A204.1 (cell line): ENCODE measurements around the gene SLC8A1.

ENCODE experiments used
- FAIRE-seq: peaks from 2 replicates; lab custom pipeline; 2012; peaks lifted over from hg19 to GRCh38; lab: Jason Lieb, UNC

The SLC8A1 gene

DNA sequence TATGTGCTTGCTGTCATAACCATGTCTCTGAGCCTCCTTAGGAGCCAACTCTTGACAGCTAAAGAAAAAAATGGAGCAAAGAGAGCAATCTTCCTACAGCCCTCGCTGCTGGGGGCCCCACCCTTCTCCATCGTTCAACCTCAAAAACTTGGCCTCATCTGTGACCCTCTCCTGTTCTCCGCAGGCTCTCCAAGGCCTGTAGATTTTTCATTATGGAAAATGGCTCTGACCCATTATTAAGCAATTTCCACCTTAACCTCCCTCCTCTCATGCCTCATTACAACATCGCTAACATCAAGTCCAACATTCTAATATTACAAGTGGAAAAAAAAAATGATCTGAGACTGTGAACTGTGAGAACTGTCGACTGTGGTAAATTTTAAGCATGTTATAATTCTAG lies 98.7 kb downstream of the SLC8A1 start:
- FAIRE-seq, result no peak

DNA sequence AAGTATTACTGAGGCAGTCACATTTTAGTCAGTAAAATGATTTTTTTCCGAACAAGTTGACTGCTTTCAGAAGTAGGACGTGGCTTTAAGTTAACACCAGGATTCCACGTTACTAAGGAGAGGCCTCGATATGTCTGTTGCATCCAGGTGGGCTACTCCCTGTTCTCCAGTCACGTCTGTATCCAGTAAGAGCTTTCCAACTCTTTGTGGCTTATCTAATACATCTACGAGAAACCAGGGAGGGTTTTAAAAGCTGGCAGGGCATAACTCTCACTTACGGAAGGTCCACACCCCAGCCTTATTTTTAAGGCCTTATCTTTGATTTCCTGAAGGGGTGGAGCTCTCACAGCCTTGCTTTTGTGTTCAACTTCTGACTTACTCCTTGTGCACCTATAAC lies 99.2 kb downstream of the SLC8A1 start:
- no peak for FAIRE-seq

DNA sequence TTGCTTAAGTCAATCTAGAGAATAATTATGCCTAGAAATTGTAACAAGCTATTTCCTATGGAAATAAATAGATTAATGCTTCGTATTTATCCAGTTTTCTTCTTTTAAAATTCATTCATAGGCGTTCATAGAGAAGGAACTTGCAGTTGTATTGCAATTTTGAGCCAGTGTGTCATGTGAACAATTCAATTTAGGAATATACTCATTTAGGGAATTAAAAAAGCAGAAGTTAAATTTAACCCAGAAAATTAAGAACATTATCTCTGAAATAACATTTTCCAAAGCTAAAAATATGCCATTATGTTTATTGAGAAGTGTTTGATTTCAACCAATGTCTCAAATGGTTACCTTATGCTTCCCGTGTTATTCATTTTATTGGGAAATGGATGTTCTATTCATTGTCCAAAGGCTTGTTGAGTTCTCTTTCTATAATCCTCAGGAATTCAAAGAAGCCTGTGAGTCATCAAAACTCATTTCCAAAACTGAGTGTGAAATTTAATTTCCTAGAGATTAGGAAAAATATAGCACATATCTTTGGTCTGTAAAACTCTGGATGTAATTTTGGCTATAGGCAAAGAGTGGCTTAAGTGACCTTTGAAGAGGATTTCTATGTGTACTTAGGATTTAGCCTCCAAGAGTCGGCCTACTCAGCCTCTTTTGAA lies 99.7 kb downstream of the SLC8A1 start:
- no peak for FAIRE-seq

DNA sequence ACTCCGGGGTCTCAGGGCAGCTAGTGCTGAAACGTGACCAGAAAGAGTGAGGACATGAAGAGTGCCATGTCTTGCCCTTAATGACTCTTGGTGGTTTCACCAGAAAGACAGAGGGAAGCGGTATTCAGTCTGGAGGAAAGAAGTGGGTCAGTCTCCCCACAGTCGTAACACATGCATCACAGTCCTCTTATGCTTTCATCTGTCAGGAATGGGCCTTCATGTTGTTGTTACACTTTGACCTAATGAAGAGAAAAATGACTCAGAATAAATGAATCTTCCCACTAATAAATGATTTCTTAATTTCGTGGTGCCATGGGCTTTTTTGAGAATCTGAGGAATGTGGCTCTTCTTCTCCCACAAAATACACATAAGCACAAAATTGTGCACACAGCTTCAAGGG lies 103.2 kb downstream of the SLC8A1 start:
- FAIRE-seq, result no peak

DNA sequence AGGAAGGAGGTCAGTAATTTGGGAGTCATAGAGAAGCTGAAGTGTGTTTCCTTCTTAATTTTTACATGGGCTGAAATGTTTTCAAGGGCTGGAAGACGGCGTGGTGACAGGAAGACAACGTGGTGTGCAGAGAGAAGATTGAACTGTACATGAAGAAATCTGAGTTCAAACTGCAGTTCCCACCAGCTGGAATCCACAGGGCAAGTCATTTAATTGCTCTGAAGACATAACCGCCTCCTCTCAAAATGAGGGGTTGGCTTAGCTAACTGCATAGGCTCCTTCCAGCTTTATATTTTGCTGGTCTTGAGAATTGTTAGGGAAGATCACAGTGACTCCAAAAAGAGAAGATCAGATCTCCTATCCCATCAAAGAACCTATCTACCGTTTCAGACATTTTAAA lies 103.9 kb downstream of the SLC8A1 start:
- FAIRE-seq, result no peak

DNA sequence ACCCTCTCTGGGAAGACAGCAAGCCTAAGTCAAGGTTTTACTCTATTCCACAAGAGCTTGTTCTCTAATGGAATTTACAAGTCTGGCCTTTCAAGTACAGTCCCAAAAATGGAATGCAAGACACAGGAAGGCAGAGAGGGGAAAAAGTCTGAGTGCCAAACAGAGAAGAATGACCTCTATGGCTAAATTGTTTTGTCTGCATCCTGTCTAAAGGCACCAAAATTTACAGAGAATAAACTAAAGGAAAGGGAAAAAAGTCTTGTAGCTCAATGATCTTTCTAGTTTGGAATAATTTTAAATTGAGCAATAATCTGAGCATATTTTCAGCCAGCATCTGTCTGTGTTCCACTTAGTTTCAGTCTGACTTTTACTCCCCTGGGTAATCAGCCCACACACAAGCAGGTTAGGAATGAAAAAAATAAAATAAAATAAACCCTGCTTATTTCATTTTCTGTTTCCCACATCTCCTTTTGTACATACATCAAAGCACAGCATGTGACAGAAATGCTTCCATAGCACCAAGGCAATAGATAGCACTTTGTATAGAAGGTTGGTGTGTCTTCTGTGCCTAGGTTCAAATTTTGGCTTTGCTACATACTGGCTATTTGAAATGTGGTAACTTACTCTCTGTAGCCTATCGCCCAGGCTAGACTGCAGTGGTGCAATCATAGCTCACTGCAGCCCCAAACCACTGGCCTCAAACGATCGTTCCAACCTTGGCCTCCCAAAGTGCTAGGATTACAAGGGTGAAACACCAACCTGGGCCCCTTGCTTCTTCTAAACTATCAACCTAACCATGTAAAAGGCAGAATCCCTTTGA lies 105.1 kb downstream of the SLC8A1 start:
- FAIRE-seq, result no peak

DNA sequence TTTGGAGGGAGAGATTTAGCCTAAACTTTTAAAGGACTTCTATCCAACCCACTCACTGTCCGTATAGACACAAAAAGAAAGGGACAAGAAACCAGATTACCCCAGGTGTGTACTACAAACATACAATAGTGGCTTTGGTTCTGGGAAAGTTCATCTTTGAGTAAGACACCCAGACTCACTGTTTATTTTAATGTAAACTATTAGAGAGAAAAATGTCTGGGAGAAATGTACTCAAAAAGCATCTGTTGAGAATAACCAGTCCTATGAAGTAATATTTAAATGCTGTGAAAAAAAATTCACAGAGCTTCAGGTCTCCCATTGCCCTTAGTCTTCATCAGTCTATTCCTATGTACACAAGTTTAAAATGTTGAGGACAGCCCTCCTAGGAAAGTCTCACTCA lies 107.5 kb downstream of the SLC8A1 start:
- FAIRE-seq, result no peak

DNA sequence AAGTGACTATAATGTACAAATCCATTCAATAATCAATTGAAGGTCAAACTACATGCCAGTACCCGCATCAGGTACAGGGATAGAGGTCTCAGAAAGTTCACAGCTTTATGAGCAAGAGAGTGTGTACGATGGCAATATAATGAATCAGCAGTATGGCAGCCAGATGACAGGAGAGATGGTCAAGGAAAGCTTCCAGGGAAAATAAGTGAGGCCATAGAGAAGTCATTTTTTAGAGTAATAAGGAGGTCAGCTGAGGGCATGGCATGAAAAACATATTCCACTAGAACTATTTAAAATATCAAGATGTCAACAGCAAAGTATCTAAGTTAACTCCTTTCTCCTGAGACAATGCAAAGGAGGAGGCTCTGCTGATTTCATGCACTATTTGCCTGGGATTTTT lies 108.0 kb downstream of the SLC8A1 start:
- no peak for FAIRE-seq

DNA sequence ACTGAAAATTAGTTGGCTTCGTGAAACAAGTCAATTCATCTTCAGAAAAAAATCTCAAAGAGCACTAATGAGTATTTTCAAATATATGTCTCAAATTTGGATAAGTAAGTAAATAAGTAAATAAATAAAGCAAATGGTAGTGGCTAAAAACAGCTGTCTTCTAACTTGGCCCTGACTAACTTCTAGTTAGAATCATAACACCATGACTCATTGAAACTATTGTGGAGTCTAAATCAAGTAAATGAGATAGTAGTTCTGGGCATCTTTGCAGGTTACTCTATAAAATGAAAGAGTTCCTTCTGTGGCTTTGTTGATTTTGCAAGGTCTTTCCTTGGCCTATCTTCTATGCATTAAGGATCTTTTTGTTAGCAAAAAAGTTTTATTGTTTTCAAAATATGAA lies 110.7 kb downstream of the SLC8A1 start:
- no peak for FAIRE-seq

DNA sequence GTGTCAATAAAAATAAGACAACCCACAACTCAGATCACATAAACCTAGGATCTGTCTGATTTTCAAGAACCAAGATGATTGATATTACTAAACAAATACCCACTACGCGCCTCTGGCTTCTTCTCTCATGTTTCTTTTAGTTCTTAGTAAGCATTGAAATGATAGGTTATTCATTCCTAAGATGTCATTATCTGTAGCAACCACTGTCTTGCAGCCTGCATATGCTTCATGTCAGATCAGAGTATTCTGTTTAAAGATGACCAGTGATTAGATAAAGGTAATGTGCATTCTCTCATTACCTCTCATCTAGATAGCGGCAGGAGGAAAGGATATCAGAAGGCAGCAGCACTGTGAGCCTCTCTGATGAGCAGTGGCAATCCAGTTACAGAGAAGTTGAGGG lies 112.9 kb downstream of the SLC8A1 start:
- FAIRE-seq, result no peak

DNA sequence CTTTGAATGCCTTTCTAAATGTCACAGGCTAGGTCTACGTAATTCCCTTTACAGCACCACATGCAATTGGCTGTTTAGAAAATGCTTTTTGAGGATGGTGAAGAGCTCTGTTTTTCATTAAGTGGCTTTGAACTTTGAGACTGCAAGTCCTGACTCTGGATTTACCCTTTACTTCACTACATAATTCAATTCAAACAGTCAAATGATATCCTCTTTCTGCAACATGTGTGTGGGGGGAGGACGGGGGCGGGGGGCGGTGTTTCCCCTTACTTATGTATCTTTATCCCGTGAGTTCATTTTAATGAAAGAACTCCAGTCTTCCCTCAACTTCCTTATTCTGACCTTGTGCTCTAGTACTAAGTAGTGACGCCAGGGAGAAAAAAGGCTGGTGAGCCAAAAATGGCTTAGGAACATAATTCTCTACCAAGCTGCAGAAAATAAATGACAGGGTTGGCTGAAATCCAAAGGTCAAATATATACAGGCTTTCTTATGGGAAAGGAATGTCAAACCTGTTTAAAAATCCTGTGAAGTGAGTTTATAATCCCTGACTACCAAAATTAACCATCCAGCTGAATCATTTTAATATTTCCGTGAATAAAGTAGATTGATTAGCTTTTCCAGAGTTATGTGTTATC lies 119.6 kb downstream of the SLC8A1 start:
- no peak for FAIRE-seq

DNA sequence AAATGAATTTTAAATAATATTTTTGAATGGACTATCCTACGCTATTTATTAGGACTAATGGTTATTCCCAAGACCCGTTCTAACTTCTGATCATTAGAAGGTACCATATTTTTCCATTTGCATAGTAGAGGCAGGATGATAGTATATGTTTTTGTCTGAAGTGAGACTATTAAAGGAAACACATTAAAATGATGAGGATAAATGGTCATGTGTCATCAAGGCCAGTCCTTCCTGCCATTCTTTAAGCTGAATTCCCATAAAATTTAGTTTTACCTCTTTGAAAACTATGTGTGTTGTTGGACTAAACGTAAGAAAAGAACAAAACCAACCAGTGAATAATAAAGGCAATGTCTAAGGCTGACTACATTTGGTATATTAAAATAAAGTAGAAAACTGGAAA lies 121.8 kb downstream of the SLC8A1 start:
- FAIRE-seq, result no peak

DNA sequence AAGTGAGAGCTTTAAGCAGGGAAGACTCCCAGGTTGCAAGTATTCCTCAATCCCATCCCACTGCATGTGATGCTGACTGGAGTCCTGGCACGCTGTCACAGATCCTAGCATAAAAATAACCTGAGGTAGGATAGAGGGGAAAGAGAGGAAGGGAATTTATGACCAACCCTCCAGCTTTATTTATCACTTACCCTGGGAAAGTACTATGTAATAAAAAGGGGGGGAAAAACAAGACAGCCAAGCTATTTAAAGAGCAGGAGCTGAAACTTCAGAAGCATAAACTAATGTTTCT lies 122.2 kb downstream of the SLC8A1 start:
- no peak for FAIRE-seq

DNA sequence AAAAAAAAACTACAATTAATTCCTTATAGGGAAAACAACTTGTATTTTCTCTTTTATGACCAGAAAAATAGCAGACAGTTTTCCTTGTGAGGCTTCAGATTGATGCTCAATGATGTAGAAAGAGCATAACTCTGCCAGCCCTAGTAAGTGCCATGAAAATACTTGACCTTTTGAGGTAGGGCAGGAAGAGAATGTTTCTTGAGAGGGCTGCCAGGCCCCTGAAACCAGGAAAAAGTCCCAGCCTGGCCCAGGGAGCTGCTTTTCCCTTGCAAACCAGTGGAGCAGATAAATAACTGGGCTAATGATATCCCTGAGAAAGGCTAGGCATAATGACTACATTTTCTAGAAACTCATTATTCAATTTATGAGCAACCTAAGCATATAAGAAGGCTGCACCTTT lies 126.8 kb downstream of the SLC8A1 start:
- no peak for FAIRE-seq

DNA sequence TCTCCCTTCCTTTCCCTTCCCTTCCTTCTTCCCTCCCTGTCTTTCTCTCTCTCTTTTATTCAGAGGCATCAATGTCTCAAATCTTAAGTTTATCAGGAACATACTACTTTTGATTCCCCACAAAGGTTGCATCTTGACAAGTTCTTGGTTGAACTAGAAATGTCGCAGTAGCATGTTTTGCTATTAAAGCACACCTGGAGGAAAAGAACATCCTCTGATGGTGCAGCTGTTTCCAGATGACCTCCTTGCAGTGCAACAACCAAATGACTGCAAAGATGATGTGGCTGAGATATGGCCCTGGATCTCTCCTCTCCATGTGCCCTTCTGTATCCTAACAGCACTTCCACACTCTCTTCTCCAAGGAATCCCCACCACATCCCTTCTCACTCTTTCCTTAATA lies 127.2 kb downstream of the SLC8A1 start:
- FAIRE-seq, result no peak

DNA sequence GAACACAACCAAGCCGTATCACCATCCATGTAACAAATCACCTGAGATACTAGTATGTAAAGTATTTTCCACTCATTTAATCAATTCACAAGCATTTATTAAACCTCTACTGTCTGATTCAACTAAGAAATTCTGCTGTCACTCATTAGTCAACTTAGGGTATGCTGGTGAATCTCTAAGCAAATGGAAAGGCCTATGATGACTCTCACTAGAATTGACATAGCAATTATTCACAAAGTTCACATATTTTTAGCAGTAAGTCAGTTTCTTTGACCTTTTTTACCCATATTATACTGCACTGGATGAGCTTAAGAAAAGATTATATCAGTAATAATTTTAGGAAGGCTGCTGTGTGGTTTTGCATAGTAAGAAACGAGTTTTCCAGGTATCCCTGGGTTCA lies 130.1 kb downstream of the SLC8A1 start:
- no peak for FAIRE-seq

DNA sequence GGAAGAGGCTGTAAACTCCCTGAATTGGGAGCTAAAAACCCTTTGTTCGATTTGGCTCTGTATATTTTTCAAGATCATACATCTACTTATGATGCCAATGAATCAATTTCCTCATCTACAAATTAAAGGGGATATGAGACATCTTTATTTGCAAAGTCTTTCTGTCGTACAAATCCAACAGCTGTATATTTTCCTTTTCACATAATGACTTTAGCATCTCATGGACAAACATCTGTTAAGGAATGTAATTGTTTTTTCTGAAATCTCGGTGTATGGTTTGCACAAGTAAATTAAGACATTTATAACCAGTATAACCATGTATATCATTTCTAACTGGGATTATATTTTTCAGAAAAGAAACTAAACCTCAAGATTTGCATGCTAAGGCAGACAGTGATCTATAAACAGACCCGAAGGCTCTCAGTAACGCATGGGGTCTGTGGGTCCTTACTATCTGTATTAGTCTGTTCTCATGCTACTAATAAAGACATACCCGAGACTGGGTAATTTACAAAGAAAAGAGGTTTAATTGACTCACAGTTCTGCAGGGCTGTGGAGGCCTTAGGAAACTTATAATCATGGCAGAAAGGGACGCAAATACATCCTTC lies 130.8 kb downstream of the SLC8A1 start:
- FAIRE-seq, result no peak

DNA sequence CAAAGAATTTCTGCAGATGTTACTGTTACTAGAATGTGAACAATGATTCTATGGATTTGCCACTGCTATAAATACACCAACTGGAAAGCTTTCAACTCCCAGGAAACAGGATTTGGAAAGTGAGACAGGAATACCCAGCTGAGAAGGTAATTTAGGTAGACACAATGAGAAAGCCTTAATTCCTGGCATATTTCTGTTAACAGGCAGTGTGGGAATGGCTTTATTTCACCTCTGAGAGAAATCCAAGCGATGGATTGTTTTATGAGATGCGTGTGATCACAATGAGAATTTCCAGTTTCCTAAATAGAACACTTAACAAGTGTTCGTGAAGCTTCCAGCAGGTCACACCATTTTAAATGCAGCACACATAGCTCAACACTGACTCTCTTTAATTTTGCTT lies 133.0 kb downstream of the SLC8A1 start:
- no peak for FAIRE-seq

DNA sequence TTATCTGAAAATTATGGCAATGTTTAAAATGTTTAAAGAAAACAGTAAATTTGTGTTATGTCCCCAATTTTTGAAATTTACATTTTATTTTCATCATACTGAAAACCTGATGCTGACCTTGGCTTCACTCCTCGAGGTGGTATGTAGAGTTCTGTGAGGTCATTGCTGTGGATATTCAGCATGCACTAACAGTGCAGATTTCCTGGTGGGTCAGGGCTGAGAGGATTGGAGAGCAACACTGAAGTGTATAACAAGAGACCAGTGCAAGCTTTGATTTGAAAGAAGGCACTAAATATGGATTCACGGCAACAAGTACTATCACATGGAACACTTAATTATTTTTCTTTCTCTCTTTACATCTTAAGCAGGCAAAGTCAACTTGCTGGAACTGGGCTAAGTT lies 134.1 kb downstream of the SLC8A1 start:
- FAIRE-seq, result no peak

DNA sequence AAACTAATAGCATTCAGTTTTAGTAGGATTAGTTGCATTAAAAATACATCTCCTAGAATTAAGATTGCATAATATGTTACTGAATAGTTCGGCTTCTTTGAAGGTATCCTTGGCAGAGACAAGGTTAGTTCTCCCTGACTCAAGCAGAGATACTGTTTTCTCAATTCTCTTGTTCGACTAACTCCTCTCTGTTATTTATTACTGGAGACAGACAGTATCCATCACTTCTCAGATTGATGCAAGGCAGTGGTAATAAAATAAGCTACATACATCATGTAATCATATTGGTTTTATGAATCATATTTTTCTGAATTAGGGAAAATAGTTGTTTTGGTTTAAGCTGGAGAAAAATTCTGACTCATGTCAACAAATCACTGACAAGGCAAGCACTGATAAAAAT lies 134.8 kb downstream of the SLC8A1 start:
- no peak for FAIRE-seq

DNA sequence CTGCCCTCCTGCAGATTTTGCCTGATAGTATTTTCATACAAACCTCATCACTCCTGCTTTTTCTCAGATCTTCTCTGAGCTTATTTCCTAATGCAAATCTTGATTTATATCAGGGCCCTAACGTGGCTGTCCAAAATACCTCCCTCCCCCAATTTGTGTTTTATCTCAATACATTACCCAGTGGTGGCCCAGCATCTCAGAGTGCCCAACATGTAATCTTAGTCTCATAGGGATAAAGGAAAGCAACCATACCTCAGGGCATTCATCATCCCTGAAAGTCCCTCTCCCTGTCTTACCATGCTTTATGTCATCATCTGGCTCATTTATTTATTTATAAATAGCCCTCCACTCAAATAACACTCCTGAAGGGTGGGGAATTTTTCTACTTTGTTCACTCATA lies 135.3 kb downstream of the SLC8A1 start:
- FAIRE-seq, result no peak

DNA sequence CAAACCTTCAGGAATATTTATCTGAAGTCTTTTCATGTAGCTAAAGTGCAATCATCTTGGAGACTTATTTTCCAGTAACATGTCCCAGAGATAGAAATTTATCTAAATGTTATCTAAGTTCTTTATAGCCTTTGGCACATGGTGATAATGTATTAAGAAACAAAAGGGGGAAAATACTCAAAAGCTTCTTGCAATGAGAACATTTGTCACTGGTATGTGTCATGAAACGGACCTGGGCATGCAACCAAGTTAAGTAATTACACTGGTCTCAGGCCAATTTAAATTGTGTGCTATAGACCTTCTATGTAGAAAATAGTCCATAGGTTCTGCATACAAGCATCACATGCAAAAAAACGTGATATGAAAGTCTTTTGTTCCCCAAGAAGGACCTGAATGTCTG lies 136.2 kb downstream of the SLC8A1 start:
- FAIRE-seq, result no peak

DNA sequence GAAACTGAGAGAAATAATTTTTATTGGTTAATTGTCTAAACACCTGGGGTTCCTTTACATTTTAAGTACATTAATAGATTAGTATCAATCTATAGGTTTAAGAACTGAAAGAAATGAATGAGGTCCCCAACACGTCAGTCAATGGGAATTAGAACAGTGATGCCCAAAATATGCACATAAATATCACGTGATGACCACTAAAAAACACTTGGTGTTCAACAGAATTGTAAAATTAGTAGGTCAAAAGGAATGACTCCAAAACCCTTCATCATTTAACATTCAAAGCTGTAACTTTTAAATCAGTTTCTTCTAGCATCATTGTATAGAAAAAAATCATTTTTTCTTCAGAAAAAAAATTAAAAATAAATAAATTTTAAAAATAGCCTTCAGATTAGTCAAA lies 140.9 kb downstream of the SLC8A1 start:
- no peak for FAIRE-seq

DNA sequence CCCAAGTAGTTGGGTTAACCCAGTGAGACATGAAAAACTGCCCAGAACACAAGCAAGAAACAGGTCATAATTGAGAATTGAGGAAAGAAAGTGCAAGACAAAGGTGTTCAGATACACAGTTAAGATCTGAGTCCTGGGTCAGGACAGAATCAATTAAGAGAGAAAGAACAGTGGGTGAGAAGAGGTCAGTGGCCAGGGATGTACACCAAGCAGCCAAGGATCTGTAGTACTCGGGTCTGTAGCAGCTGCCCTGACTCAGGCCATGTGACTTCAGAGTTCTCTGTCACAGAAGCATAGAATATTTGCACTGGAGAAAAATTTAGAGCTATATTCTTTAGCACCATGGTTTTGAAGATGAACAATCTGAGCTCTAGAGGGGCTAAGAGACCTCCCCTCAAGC lies 141.6 kb downstream of the SLC8A1 start:
- no peak for FAIRE-seq
